Chondrocyte (in vitro differentiated cells): ENCODE results near the gene COX11. TPM values are rescaled to one million over a fixed set of nuclear protein-coding genes. Genes with fewer than 3 reads are reported as not detected.

ENCODE experiments used
- DNase-seq: peaks from one replicate; pipeline ENCODE4 v3.0.0; 2021; ENCODE audit warnings: mixed read lengths, low spot score
- H3K27ac Mint-ChIP-seq: one replicate; pipeline ENCODE4 v1.8.0; 2021; ENCODE audit warnings: mild to moderate bottlenecking, moderate library complexity, mixed read lengths; ENCODE audit not compliant: unreplicated experiment
- H3K27me3 Mint-ChIP-seq: 2 replicates; pipeline ENCODE4 v1.8.0; 2021; ENCODE audit warnings: low read depth, mixed read lengths
- H3K36me3 Mint-ChIP-seq: 2 replicates; pipeline ENCODE4 v1.8.0; 2021; ENCODE audit warnings: low read depth, mixed read lengths
- H3K4me1 Mint-ChIP-seq: 2 replicates; pipeline ENCODE4 v1.8.0; 2021; ENCODE audit warnings: low read depth, mild to moderate bottlenecking, mixed read lengths
- H3K4me3 Mint-ChIP-seq: one replicate; pipeline ENCODE4 v1.8.0; 2021; ENCODE audit warnings: mild to moderate bottlenecking, moderate library complexity, mixed read lengths; ENCODE audit not compliant: unreplicated experiment
- H3K9me3 Mint-ChIP-seq: 2 replicates; pipeline ENCODE4 v1.8.0; 2021; ENCODE audit warnings: low read depth, mixed read lengths
- CTCF ChIP-seq: fragments of 200-600 bp; sonication (generic); IDR thresholded peaks from 2 replicates; pipeline ENCODE4 v1.5.0; 2021; ENCODE audit warnings: antibody characterized with exemption, mild to moderate bottlenecking, moderate library complexity
- total RNA-seq: library from RNA; stranded (reverse); gene quantifications from 3 replicates; pipeline ENCODE4 v1.2.1, GENCODE V29; 2021

The COX11 gene
- total RNA-seq, 1 donor from 2014 or later = 34.6 TPM

DNA sequence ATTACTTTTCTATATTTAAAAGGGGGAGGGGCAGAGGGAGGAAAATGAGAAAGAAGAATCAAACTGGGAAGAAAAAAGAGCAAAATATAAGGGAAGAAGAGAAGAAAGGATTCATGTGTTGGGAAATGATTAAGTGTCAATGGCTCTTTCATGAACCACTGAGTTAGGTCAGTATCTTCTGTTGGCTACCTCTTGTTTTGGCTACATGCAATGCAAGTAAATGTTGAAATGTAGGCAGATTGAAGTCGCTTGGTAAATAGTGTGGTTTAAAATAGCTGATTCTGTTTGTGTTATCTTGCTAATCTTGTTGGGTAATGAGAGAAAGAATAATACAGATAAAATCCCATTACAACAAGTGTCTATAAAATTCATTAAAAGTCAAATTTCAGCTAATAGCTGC, 27.2 kb downstream of the COX11 start:
- H3K4me3 Mint-ChIP-seq = no peak overlapping the region
- H3K36me3 Mint-ChIP-seq = peaks cover 19% of the 10 kb centered on the region
- TF ChIP-seq CTCF = no peak
- H3K4me1 Mint-ChIP-seq = peaks cover 13% of the 10 kb centered on the region
- DNase-seq = no peak
- no peaks in the 10 kb centered on the region for H3K9me3 Mint-ChIP-seq
- no peaks in the 10 kb centered on the region for H3K27me3 Mint-ChIP-seq
- H3K27ac Mint-ChIP-seq = no peak overlapping the region

DNA sequence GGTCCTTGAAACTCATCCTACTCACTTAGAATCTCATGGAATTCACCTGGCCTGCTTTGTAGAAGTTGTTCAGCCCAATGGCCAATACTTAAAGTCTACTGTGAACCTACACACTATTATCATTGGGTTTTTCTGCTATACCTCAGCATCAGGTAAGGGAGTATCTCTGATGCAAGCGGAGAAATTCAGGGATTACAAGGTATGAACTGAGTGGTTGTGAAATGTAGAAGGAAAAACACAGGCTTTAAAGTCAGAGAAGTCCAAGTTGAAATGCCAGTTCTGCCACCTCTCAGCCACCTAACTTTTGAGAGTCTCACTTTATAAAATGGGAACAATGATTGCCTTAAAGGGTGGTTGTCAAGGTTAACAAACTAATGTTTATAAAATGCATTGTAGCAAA, 31.0 kb downstream of the COX11 start:
- Mint-ChIP-seq H3K4me1 (peaks cover 7% of the 10 kb centered on the region), H3K9me3 (no peaks in the 10 kb centered on the region), H3K27me3 (no peaks in the 10 kb centered on the region), H3K27ac (no peak overlapping the region), H3K4me3 (no peak overlapping the region), H3K36me3 (peaks cover 32% of the 10 kb centered on the region)
- no peak for DNase-seq
- TF ChIP-seq CTCF = no peak

DNA sequence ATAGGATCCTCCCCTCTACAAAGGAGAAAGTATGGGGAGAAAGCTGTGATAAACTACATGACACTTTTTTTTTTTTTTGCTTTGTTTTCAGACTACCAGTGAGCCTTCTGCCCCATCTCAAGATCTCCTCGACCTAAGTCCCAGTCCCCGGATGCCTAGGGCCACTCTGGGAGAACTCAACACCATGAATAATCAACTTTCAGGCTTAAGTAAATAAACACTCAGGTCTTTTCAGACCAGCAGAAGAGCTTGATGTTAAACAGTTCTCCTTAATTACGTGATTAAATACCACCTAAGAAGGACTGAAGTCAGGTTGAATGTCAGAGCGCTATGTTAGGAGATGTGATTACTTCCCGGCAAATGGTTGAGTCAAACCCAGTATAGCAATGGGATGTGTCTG, 31.4 kb downstream of the COX11 start:
- no peak for DNase-seq
- no peaks in the 10 kb centered on the region for H3K9me3 Mint-ChIP-seq
- H3K27me3 Mint-ChIP-seq = no peaks in the 10 kb centered on the region
- no peak overlapping the region for H3K27ac Mint-ChIP-seq
- H3K4me3 Mint-ChIP-seq = no peak overlapping the region
- H3K4me1 Mint-ChIP-seq = peaks cover 7% of the 10 kb centered on the region
- no peak for TF ChIP-seq CTCF
- peaks cover 34% of the 10 kb centered on the region for H3K36me3 Mint-ChIP-seq

DNA sequence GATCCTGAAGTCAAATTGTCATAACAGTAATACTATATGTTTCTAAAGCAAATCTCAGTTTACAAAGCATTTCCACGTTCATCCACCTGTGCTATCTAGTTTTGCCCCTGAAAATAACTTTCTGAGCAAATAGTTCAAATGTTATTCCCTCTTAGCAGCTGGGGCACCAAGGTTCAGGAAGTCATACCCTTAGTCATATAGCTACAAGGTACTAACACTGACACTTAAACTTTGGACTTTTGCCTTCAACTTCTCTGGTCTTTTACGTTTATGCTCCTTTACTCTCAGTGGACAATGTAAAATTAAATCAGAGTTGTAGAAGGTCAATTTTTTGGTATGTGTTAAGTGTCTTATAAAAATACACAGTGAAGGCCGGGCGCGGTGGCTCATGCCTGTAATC, 33.0 kb downstream of the COX11 start:
- H3K36me3 Mint-ChIP-seq = peaks cover 37% of the 10 kb centered on the region
- peaks cover 7% of the 10 kb centered on the region for H3K4me1 Mint-ChIP-seq
- no peak for DNase-seq
- no peaks in the 10 kb centered on the region for H3K27me3 Mint-ChIP-seq
- H3K27ac Mint-ChIP-seq = no peak overlapping the region
- H3K9me3 Mint-ChIP-seq = no peaks in the 10 kb centered on the region
- no peak overlapping the region for H3K4me3 Mint-ChIP-seq
- no peak for TF ChIP-seq CTCF

- H3K9me3 Mint-ChIP-seq = no peaks in the 10 kb centered on the region
- peaks cover 7% of the 10 kb centered on the region for H3K4me1 Mint-ChIP-seq
- DNase-seq = no peak
- no peaks in the 10 kb centered on the region for H3K27me3 Mint-ChIP-seq
- H3K27ac Mint-ChIP-seq = no peak overlapping the region
- peaks cover 40% of the 10 kb centered on the region for H3K36me3 Mint-ChIP-seq
- H3K4me3 Mint-ChIP-seq = no peak overlapping the region
- TF ChIP-seq CTCF = no peak
Observed at GRCh38 chr17:54933921-54934320, 34.5 kb downstream of the COX11 start.
